Measurements from ENCODE around the gene VTA1. TPM values are rescaled to one million over a fixed set of nuclear protein-coding genes. Genes with fewer than 3 reads are reported as not detected.
A peak's percentile ranks its signal among the peaks of the same experiment; 100 is the strongest.
"Not testable (repeated sequence)": the region's sequence is repeated elsewhere in the genome, so short reads cannot be mapped to it uniquely, and the experiment has no call there.

Gene VTA1
- polyA plus RNA-seq (ENCODE audit: insufficient read depth in 1 of 5, insufficient read length in 5 of 5, low replicate concordance in 1 of 5), result 10 to 100 TPM; 57.5 to 86.2 (median 73.6) TPM
- long read RNA-seq, donor 1, full-length matches to known transcripts, result 34 of 79 reads
- long read RNA-seq, donor 1, partial matches to known transcripts, result 45 of 79 reads
- long read RNA-seq, donor 1, other reads (novel, unspliced or antisense), result 0 of 79 reads
- long read RNA-seq, donor 2, full-length matches to known transcripts, result 18 of 24 reads
- long read RNA-seq, donor 2, partial matches to known transcripts, result 6 of 24 reads
- long read RNA-seq, donor 2, other reads (novel, unspliced or antisense), result 0 of 24 reads
- long read RNA-seq, donor 3, full-length matches to known transcripts, result 13 of 19 reads
- long read RNA-seq, donor 3, partial matches to known transcripts, result 6 of 19 reads
- long read RNA-seq, donor 3, other reads (novel, unspliced or antisense), result 0 of 19 reads
- long read RNA-seq, donor 4, full-length matches to known transcripts, result 10 of 36 reads
- long read RNA-seq, donor 4, partial matches to known transcripts, result 26 of 36 reads
- long read RNA-seq, donor 4, other reads (novel, unspliced or antisense), result 0 of 36 reads
- long read RNA-seq, donor 5, full-length matches to known transcripts, result 25 of 44 reads
- long read RNA-seq, donor 5, partial matches to known transcripts, result 19 of 44 reads
- long read RNA-seq, donor 5, other reads (novel, unspliced or antisense), result 0 of 44 reads
- long read RNA-seq, donor 6, full-length matches to known transcripts, result 29 of 53 reads
- long read RNA-seq, donor 6, partial matches to known transcripts, result 24 of 53 reads
- long read RNA-seq, donor 6, other reads (novel, unspliced or antisense), result 0 of 53 reads
- long read RNA-seq, donor 7, full-length matches to known transcripts, result 17 of 23 reads
- long read RNA-seq, donor 7, partial matches to known transcripts, result 6 of 23 reads
- long read RNA-seq, donor 7, other reads (novel, unspliced or antisense), result 0 of 23 reads
- long read RNA-seq, donor 8, full-length matches to known transcripts, result 10 of 10 reads
- long read RNA-seq, donor 8, partial matches to known transcripts, result 0 of 10 reads
- long read RNA-seq, donor 8, other reads (novel, unspliced or antisense), result 0 of 10 reads

- peak; percentile 98 for DNase-seq
Observed at GRCh38 chr6:142146828-142147662, at the start of gene VTA1, which contains the start of gene NMBR. TSS of gene VTA1 (plus strand) at chr6:142147263. CDS start at chr6:142147288, 25 bp downstream. TSS of gene NMBR (minus strand) at chr6:142147122. CDS start at chr6:142088658, 58,464 bp downstream.

GRCh38 chr6:142104820-142105219 is 42.2 kb upstream of the VTA1 start:
- DNase-seq, result not testable (repeated sequence)

GRCh38 chr6:142110820-142111219 is 36.2 kb upstream of the VTA1 start:
- DNase-seq, result not testable (repeated sequence)

- DNase-seq, result peak; percentile 28 to 52
Observed at GRCh38 chr6:142112451-142113061, 34.5 kb upstream of the VTA1 start.

- DNase-seq, result no peak
Observed at GRCh38 chr6:142117366-142117765, 29.7 kb upstream of the VTA1 start.

GRCh38 chr6:142118328-142118727 is 28.7 kb upstream of the VTA1 start:
- DNase-seq, result no peak

- no peak for DNase-seq
Observed at GRCh38 chr6:142118925-142119324, 28.1 kb upstream of the VTA1 start.

- no peak for DNase-seq
Observed at GRCh38 chr6:142121342-142121741, 25.7 kb upstream of the VTA1 start.

- DNase-seq, result no peak
Observed at GRCh38 chr6:142130814-142131213, 16.2 kb upstream of the VTA1 start.

GRCh38 chr6:142132625-142133024 is 14.4 kb upstream of the VTA1 start, which contains the start of gene GJE1:
TSS of gene GJE1 (plus strand) at chr6:142132925. CDS start at chr6:142133159, 234 bp downstream.
- no peak for DNase-seq

GRCh38 chr6:142138876-142139275 is 8.2 kb upstream of the VTA1 start:
- DNase-seq, result no peak

GRCh38 chr6:142141531-142141930 is 5.5 kb upstream of the VTA1 start:
- not testable (repeated sequence) for DNase-seq

- DNase-seq, result no peak
Observed at GRCh38 chr6:142152746-142153145, 5.7 kb downstream of the VTA1 start.

- DNase-seq, result no peak
Observed at GRCh38 chr6:142153196-142153595, 6.1 kb downstream of the VTA1 start.

GRCh38 chr6:142154336-142154735 is 7.3 kb downstream of the VTA1 start:
- no peak for DNase-seq

GRCh38 chr6:142155091-142155490 is 8.0 kb downstream of the VTA1 start:
- DNase-seq, result no peak

GRCh38 chr6:142155895-142156757 is 9.1 kb downstream of the VTA1 start:
- DNase-seq, result peak in 1 of 2 donors; percentile 42

- not testable (repeated sequence) for DNase-seq
Observed at GRCh38 chr6:142156758-142157068, 9.7 kb downstream of the VTA1 start.

GRCh38 chr6:142162780-142163179 is 15.7 kb downstream of the VTA1 start:
- DNase-seq, result no peak

- no peak for DNase-seq
Observed at GRCh38 chr6:142165227-142165626, 18.2 kb downstream of the VTA1 start.

Measured in right lung (tissue), 10 donors.